Naive thymus-derived CD4-positive, alpha-beta T cell (primary cell): ENCODE measurements around the gene TOMM22. TPM values are rescaled to one million over a fixed set of nuclear protein-coding genes. Genes with fewer than 3 reads are reported as not detected.

ENCODE experiments used
- ATAC-seq: fragments of 150-1000 bp; cut with Tn5 transposase; 2 replicates; pipeline ENCODE4 v1.10.0; 2021; ENCODE audit warnings: mild to moderate bottlenecking, moderate library complexity
- CTCF ChIA-PET: fragments of 350-600 bp; sonication (Branson Sonifier 250); formaldehyde crosslinking; loops from one replicate; lab custom pipeline; 2021; ENCODE audit warnings: antibody characterized with exemption; lab: Charles Lee
- POLR2A ChIA-PET: fragments of 350-600 bp; sonication (Branson Sonifier 250); formaldehyde crosslinking; loops from one replicate; lab custom pipeline; 2021; ENCODE audit warnings: antibody characterized with exemption, inconsistent platforms; lab: Charles Lee
- DNase-seq, 9 donors: peaks; one replicate each; pipeline versions ENCODE4 v3.0.0 to v3.0.0-alpha.2; 2020 to 2022; ENCODE audit warnings: mixed read lengths in 1 of 9
- H3K27ac ChIP-seq: one replicate; pipeline ENCODE4 v1.7.0; 2013; ENCODE audit warnings: mild to moderate bottlenecking, low read depth, low read length, moderate library complexity
- H3K27me3 ChIP-seq, 2 donors: one replicate each; pipeline ENCODE4 v1.7.0; 2013; ENCODE audit warnings: low read length in 2 of 2, mild to moderate bottlenecking in 2 of 2, moderate library complexity in 2 of 2; ENCODE audit not compliant: control insufficient read depth in 2 of 2, insufficient read depth in 2 of 2
- H3K36me3 ChIP-seq, 3 experiments: 1 replicate in 2 of 3; 2 replicates in 1 of 3; pipeline ENCODE4 v1.7.0; 2013; ENCODE audit warnings: low read length in 3 of 3, mild to moderate bottlenecking in 3 of 3, moderate library complexity in 1 of 3; ENCODE audit not compliant: insufficient read depth in 3 of 3, control insufficient read depth in 2 of 3
- H3K4me1 ChIP-seq, 2 donors: one replicate each; pipeline ENCODE4 v1.7.0; 2013; ENCODE audit warnings: low read length in 2 of 2, mild to moderate bottlenecking in 2 of 2, moderate library complexity in 1 of 2; ENCODE audit not compliant: control insufficient read depth in 2 of 2, insufficient read depth in 2 of 2
- H3K4me3 ChIP-seq: 2 replicates; pipeline ENCODE4 v1.7.0; 2013; ENCODE audit warnings: mild to moderate bottlenecking, low read length
- H3K9me3 ChIP-seq, 3 experiments: 1 replicate in 2 of 3; 2 replicates in 1 of 3; pipeline ENCODE4 v1.7.0; 2013; ENCODE audit warnings: low read length in 3 of 3; ENCODE audit not compliant: control insufficient read depth in 2 of 3
- H3K27ac Mint-ChIP-seq, 9 donors: one replicate each; pipeline ENCODE4 v1.8.0; 2020 to 2022; ENCODE audit warnings: mixed read lengths in 9 of 9, mild to moderate bottlenecking in 8 of 9, moderate library complexity in 5 of 9, inconsistent platforms in 2 of 9
- H3K27me3 Mint-ChIP-seq, 5 donors: one replicate each; pipeline ENCODE4 v1.8.0; 2021 to 2022; ENCODE audit warnings: mixed read lengths in 5 of 5, mild to moderate bottlenecking in 1 of 5
- H3K36me3 Mint-ChIP-seq, 5 donors: one replicate each; pipeline ENCODE4 v1.8.0; 2020 to 2022; ENCODE audit warnings: mixed read lengths in 5 of 5, mild to moderate bottlenecking in 3 of 5, inconsistent platforms in 1 of 5
- H3K4me1 Mint-ChIP-seq, 7 donors: one replicate each; pipeline ENCODE4 v1.8.0; 2020 to 2022; ENCODE audit warnings: mixed read lengths in 7 of 7, mild to moderate bottlenecking in 3 of 7, inconsistent platforms in 1 of 7
- H3K4me3 Mint-ChIP-seq, 10 donors: one replicate each; pipeline ENCODE4 v1.8.0; 2020 to 2022; ENCODE audit warnings: mild to moderate bottlenecking in 10 of 10, mixed read lengths in 10 of 10, moderate library complexity in 6 of 10, inconsistent platforms in 2 of 10
- H3K9me3 Mint-ChIP-seq, 11 donors: one replicate each; pipeline ENCODE4 v1.8.0; 2020 to 2022; ENCODE audit warnings: mixed read lengths in 11 of 11, mild to moderate bottlenecking in 4 of 11, inconsistent platforms in 1 of 11, moderate library complexity in 1 of 11
- intact Hi-C, 2 donors: fragments of 100-400 bp; cut with micrococcal nuclease; formaldehyde crosslinking; loops; one replicate each; pipeline ENCODE4 v1.15.1; 2023
- polyA plus RNA-seq, 2 donors: library from polyadenylated mRNA; unstranded; fragments of 300-500 nt; fragmentation: Illumina TruSeq; gene quantifications; one replicate each; pipeline ENCODE4 v1.2.3, GENCODE V29; 2021
- total RNA-seq, 6 experiments: library from RNA in 5 of 6; stranded (reverse) in 5 of 6; gene quantifications; 1 replicate in 5 of 6; 2 replicates in 1 of 6; pipeline ENCODE4 v1.2.3 and lab custom pipeline; 2021 to 2026

The TOMM22 gene
- total and polyA plus RNA-seq, 7 experiments from 2014 or later: 45.0 to 92.4 (median 50.6) TPM

GRCh38 chr22:38657045-38657909 is 24.5 kb upstream of the TOMM22 start:
- H3K27ac ChIP-seq: peak overlapping the region; percentile 93

GRCh38 chr22:38674888-38675287 is 6.9 kb upstream of the TOMM22 start:
- Mint-ChIP-seq H3K4me3 (no peak overlapping the region), H3K27ac (peak overlapping the region in 1 of 9 donors; percentile 32), H3K27me3 (no peaks in the 10 kb centered on the region), H3K9me3 (peaks cover 0 to 2% (median 0%) of the 10 kb centered on the region in 11 donors), H3K36me3 (peaks cover 5 to 27% (median 8%) of the 10 kb centered on the region in 5 donors), H3K4me1 (peaks cover 0 to 7% (median 0%) of the 10 kb centered on the region in 7 donors)
- DNase-seq (no peak), ATAC-seq (no peak)
- Histone ChIP-seq H3K4me1 (no peaks in the 10 kb centered on the region), H3K27ac (no peak overlapping the region), H3K27me3 (no peaks in the 10 kb centered on the region), H3K4me3 (no peak overlapping the region), H3K36me3 (peaks cover 0 to 27% (median 4%) of the 10 kb centered on the region in 3 experiments), H3K9me3 (no peaks in the 10 kb centered on the region)
- intact Hi-C loops: no loop called here
- ChIA-PET POLR2A (no interaction called here), CTCF (no interaction called here)

More at GRCh38 chr22:38657045-38657909, 24.5 kb upstream of the TOMM22 start:
- H3K9me3 ChIP-seq: no peaks in the 10 kb centered on the region
- intact Hi-C loops: loop anchor here (1.0 to 5.0 kb wide), 4 partner anchors 24 to 150 kb away; partner anchors contain the start of genes DDX17 (in 1 of the 2), DMC1 (in 1 of the 2) and TOMM22 (in 1 of the 2)
- Mint-ChIP-seq H3K36me3 (no peaks in the 10 kb centered on the region), H3K27ac (peak overlapping the region; percentile 92 to 99 (median 98)), H3K4me1 (peaks cover 4 to 23% (median 18%) of the 10 kb centered on the region in 7 donors), H3K4me3 (peak overlapping the region; percentile 94 to 96 (median 96)), H3K27me3 (no peaks in the 10 kb centered on the region), H3K9me3 (no peaks in the 10 kb centered on the region)
- H3K4me3 ChIP-seq: peak overlapping the region; percentile 98
- H3K27me3 ChIP-seq: no peaks in the 10 kb centered on the region
- ATAC-seq (no peak), DNase-seq (peak in 7 of 9 donors; percentile 11 to 48 (median 30))
- H3K36me3 ChIP-seq: peaks cover 0 to 4% (median 0%) of the 10 kb centered on the region in 3 experiments
- ChIA-PET POLR2A (interaction anchor here (0.9 to 1.9 kb wide), 6 partner anchors 14 to 155 kb away, joined by 3 to 14 read pairs (median 3); partner anchors contain the start of genes DNAL4, GTPBP1 and TOMM22), CTCF (no interaction called here)
- peaks cover 4 to 9% of the 10 kb centered on the region in 2 donors for H3K4me1 ChIP-seq

GRCh38 chr22:38675833-38676232 is 5.9 kb upstream of the TOMM22 start:
- Histone ChIP-seq H3K4me3 (no peak overlapping the region), H3K36me3 (peaks cover 0 to 24% (median 4%) of the 10 kb centered on the region in 3 experiments), H3K4me1 (no peaks in the 10 kb centered on the region), H3K9me3 (no peaks in the 10 kb centered on the region), H3K27me3 (no peaks in the 10 kb centered on the region), H3K27ac (no peak overlapping the region)
- ChIA-PET CTCF (no interaction called here), POLR2A (no interaction called here)
- peaks cover 5 to 22% (median 8%) of the 10 kb centered on the region in 5 donors for H3K36me3 Mint-ChIP-seq
- H3K4me1 Mint-ChIP-seq: peaks cover 0 to 7% (median 0%) of the 10 kb centered on the region in 7 donors
- no peaks in the 10 kb centered on the region for H3K27me3 Mint-ChIP-seq
- ATAC-seq (no peak), DNase-seq (no peak)
- peaks cover 0 to 2% (median 0%) of the 10 kb centered on the region in 11 donors for H3K9me3 Mint-ChIP-seq
- H3K4me3 Mint-ChIP-seq: no peak overlapping the region
- peak overlapping the region in 2 of 9 donors; percentile 43 to 46 for H3K27ac Mint-ChIP-seq
- intact Hi-C loops: no loop called here

- ChIA-PET POLR2A (interaction anchor here (1.1 kb wide), 1 partner anchor 9 kb away, joined by 3 read pairs; no protein-coding TSS in a partner anchor), CTCF (no interaction called here)
- H3K9me3 Mint-ChIP-seq: peaks cover 0 to 2% (median 0%) of the 10 kb centered on the region in 11 donors
Observed at GRCh38 chr22:38684895-38685294, 3.1 kb downstream of the TOMM22 start.

GRCh38 chr22:38685761-38686160 is 4.0 kb downstream of the TOMM22 start:
- Mint-ChIP-seq H3K27ac (peak overlapping the region in 3 of 9 donors; percentile 3 to 69 (median 25)), H3K27me3 (no peaks in the 10 kb centered on the region), H3K4me3 (no peak overlapping the region), H3K9me3 (peaks cover 0 to 2% (median 0%) of the 10 kb centered on the region in 11 donors), H3K4me1 (peaks cover 12 to 28% (median 24%) of the 10 kb centered on the region in 7 donors), H3K36me3 (peaks cover 0 to 32% (median 17%) of the 10 kb centered on the region in 5 donors)
- Histone ChIP-seq H3K4me1 (peaks cover 5 to 11% of the 10 kb centered on the region in 2 donors), H3K9me3 (no peaks in the 10 kb centered on the region), H3K4me3 (no peak overlapping the region), H3K27me3 (no peaks in the 10 kb centered on the region), H3K36me3 (peaks cover 0 to 72% (median 18%) of the 10 kb centered on the region in 3 experiments), H3K27ac (no peak overlapping the region)
- POLR2A ChIA-PET: interaction anchor here (0.7 to 1.2 kb wide), 2 partner anchors 13 to 74 kb away, joined by 3 to 5 read pairs; no protein-coding TSS in a partner anchor
- CTCF ChIA-PET: no interaction called here
- intact Hi-C loops: no loop called here
- no peak for DNase-seq
- no peak for ATAC-seq

More at GRCh38 chr22:38684895-38685294, 3.1 kb downstream of the TOMM22 start:
- H3K27ac Mint-ChIP-seq: peak overlapping the region in 3 of 9 donors; percentile 25 to 53 (median 28)
- Histone ChIP-seq H3K27me3 (no peaks in the 10 kb centered on the region), H3K27ac (no peak overlapping the region), H3K4me1 (peaks cover 5 to 11% of the 10 kb centered on the region in 2 donors), H3K4me3 (no peak overlapping the region), H3K9me3 (no peaks in the 10 kb centered on the region), H3K36me3 (peaks cover 0 to 72% (median 18%) of the 10 kb centered on the region in 3 experiments)
- no peak overlapping the region for H3K4me3 Mint-ChIP-seq
- H3K4me1 Mint-ChIP-seq: peaks cover 12 to 28% (median 24%) of the 10 kb centered on the region in 7 donors
- DNase-seq (no peak), ATAC-seq (no peak)
- no peaks in the 10 kb centered on the region for H3K27me3 Mint-ChIP-seq
- H3K36me3 Mint-ChIP-seq: peaks cover 0 to 32% (median 17%) of the 10 kb centered on the region in 5 donors
- intact Hi-C loops: loop anchor here in 1 of 2 donors (5.0 kb wide), 1 partner anchor 183 kb away; no protein-coding TSS in a partner anchor

GRCh38 chr22:38689651-38690050 is 7.9 kb downstream of the TOMM22 start:
- CTCF ChIA-PET: interaction anchor here (0.6 kb wide), 1 partner anchor 35 kb away, joined by 3 read pairs; no protein-coding TSS in a partner anchor

More at GRCh38 chr22:38689651-38690050, 7.9 kb downstream of the TOMM22 start:
- POLR2A ChIA-PET: interaction anchor here (1.0 kb wide), 1 partner anchor 8 kb away, joined by 4 read pairs; the partner anchor contains the start of gene TOMM22
- H3K27ac Mint-ChIP-seq: no peak overlapping the region
- peaks cover 9 to 24% (median 21%) of the 10 kb centered on the region in 7 donors for H3K4me1 Mint-ChIP-seq
- H3K27me3 ChIP-seq: no peaks in the 10 kb centered on the region
- no peak overlapping the region for H3K27ac ChIP-seq
- no peaks in the 10 kb centered on the region for H3K4me1 ChIP-seq
- no peak for DNase-seq
- H3K36me3 ChIP-seq: peaks cover 0 to 64% (median 14%) of the 10 kb centered on the region in 3 experiments
- no peaks in the 10 kb centered on the region for H3K9me3 Mint-ChIP-seq
- H3K4me3 ChIP-seq: no peak overlapping the region
- H3K9me3 ChIP-seq: no peaks in the 10 kb centered on the region
- no peak for ATAC-seq
- intact Hi-C loops: no loop called here
- H3K4me3 Mint-ChIP-seq: no peak overlapping the region
- peaks cover 0 to 31% (median 4%) of the 10 kb centered on the region in 5 donors for H3K36me3 Mint-ChIP-seq
- H3K27me3 Mint-ChIP-seq: no peaks in the 10 kb centered on the region
